GM19035 (cell line): Measurements from ENCODE around the gene NECTIN2.

Experiments used
- ATAC-seq: cut with Tn5 transposase; IDR thresholded peaks from one replicate; pipeline ENCODE4 v1.9.1; 2021; ENCODE audit not compliant: unreplicated experiment

The NECTIN2 gene

DNA sequence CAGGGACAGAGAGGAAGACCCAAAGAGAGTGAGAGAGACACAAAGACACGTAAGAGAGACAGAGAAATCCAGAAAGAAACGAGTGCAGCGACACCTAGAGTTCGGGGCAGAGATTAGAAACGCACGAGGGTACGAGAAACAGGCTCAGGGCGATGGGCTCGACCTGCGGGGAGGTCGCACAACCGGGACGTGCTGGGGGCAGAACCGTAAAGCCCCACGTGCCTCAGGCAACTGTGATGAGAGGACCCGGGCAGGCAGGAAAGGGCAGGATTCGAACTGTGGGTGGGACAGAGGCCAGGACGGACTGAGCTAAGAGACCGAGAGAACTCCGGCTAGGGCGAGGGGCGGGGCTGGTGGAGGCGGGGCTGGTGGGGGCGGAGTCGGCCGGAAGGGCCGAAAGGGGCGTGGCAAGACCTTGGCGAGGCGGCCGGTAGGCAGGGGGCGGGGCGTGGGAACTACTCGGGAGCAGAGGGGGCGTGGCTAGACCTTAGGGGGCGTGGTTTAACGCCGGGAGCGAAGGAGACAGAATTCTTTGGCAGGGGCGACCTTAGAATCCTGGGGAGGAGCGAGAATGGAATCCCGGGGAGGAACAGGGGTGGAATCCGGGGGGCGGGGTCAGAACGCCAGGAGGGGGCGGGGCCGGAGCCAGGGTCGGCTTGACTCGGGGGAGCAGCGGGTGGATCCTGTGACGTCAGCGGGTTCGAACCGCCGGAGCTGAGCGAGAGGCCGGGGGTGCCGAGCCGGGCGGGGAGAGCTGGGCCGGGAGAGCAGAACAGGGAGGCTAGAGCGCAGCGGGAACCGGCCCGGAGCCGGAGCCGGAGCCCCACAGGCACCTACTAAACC, at the start of gene NECTIN2:
NECTIN2 (plus strand) TSS at position 686 of the 843 bp plus-strand sequence. CDS start 229 bp downstream, outside the sequence.
- ATAC-seq, result peak; percentile 54

DNA sequence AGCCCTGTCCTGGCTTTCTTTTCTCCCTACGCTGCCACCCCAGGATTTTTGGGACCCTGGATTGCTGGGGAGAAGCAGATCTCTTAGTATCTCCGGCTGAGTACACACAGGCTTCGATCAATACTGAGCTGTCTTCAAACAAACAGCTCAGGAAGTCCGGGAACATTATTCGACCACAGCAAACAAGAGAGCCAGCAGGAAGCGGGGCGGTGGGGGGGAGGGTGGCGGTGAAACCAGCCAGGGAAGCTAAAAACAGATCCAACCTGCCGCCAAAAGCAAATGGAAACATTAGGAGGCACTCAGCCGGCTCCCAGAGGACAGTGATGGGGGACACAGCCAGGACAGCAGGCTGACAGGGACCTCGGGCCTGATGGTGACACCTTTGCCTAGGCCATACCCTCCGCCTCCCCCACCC, 49.4 kb upstream of the NECTIN2 start:
- ATAC-seq, result no peak

- ATAC-seq, result no peak
These were observed 46.3 kb upstream of the NECTIN2 start for GRCh38 chr19:44799627-44800346.

DNA sequence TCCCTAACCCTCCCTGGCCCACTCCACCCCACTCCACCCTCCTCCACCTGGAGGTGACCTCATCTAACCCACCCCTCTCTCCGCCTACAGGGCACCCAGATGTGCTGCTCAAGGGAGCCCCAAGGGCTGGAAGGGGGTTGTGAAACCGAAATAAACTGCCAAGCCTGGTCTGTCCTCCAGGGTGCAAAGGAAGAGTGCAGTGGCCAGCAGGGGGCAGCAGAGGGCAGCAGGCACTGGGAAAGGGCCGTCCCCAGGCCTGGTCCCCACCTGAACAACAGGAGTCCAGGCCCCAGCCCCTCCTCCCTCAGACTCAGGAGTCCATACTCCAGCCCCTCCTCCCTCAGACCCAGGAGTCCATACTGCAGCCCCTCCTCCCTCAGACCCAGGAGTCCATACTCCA, 45.6 kb upstream of the NECTIN2 start:
- peak; percentile 63 for ATAC-seq

- no peak for ATAC-seq
These were observed 42.4 kb upstream of the NECTIN2 start for GRCh38 chr19:44803442-44804428.

DNA sequence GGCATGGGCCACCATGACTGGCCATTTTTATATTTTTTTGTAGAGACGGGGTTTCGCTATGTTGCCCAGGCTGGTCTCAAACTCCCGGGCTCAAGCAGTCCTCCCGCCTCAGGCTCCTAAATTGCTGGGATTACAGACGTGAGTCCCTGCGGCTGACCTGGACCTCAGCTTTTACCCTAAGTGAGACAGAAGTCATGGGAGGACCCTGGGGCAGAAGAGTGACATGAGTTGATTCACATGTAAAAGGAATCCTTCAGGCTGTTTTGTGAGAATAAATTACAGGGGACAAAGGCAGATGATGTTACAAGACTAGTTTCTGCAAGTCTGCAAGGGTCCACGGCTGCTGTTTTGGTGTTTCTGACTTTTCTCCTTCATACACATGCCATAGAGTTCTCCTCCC, 39.8 kb upstream of the NECTIN2 start:
- ATAC-seq, result no peak

DNA sequence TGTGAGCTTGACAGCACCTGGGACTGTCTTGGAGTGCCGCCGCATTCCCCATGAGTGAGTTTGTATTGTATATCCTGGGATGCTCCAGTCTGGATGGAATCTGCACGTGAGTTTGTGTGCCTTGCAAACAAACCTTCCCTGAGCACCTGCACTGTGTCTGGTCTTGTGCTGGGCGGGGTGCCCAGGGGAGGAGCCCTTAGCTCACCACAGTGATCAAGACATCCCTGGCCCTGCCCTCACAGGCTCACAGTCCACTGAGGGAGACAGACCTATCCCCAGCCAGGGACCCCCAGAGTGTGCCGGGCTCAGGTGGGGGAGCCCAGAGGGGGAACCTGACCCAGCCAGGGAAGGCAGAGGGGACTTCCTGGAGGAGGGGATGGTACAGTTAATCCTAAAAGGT, 38.9 kb upstream of the NECTIN2 start:
- ATAC-seq, result no peak

DNA sequence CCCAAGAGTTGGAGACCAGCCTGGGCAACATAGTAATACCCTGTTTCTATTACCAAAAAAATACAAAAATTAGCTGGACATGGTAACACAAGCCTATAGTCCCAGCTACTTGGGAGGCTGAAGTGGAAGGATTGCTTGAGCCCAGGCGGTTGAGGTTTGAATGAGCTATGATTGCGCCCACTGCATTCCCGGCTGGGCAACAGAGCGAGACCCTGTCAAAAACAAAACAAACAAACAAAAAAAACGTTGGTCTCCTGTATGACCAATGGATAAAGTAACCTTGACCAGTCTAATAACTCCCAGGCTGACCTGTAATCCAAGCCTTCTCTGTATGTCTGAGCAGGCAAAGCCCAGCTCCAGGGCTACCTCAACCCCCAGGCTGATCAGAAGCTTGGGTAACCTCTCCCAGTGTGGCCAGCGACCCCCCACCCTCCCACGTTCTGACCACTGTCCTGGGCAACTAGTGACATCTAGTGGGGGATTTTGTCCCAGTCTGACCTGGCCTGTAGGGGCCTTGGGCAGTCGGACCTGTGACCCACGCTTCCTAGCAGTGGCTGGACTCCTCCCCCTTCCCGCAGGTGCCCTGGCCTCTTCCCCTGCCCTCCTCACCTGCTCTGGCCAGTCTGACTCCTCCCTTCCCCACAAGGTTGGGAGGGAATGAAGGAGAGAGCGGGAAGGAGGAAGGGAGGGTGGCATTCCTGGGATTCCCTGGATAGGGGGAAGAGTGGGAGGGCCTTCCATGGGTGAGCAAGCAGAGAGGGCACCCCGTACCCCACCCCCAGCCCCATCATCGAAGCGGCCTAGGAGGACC, 38.2 kb upstream of the NECTIN2 start:
- no peak for ATAC-seq

DNA sequence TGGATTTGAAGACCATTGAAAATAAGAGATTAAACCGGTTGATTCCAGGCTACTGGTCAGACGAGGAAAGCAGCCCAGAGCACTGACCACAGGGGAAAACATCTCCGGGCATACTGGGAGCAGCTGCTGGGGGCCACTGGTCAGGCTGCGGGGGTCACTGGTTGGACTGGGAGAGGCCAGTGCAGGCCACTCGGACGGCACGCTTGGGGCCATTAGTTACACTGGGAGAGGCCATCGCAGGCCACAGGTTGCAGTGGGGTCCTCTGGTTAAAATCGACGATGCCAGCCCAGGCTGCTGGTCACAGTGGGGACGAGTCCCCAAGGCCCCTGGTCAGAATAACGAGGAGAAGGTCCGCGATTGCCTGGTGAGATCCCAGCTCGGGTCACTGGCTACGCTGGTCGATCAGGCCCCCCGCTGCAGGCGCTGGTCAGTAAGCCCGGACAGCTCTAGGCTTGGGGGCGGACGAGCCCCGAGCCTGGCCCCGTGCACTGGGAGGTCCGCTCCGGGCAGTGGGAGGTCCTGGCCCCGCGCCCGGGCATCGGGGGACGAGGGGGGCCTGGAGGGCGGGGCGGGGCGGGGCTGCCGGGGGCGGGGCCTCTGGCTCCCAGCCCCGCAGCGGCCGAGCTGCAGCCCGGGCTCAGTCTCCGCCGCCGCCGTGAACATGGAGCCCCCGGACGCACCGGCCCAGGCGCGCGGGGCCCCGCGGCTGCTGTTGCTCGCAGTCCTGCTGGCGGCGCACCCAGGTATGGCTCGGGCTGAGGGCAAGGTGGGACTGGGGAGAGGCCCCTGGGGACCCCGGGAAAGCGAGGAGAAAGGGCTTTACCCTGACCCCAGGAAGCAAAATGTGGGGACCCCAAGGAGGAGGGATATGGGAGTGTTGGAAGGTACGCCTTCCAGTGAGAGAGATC, 37.4 kb upstream of the NECTIN2 start, which contains the start of gene BCAM:
BCAM (plus strand) TSS at position 641 of the 909 bp plus-strand sequence; CDS start at position 663, 22 bp downstream.
- ATAC-seq, result no peak

DNA sequence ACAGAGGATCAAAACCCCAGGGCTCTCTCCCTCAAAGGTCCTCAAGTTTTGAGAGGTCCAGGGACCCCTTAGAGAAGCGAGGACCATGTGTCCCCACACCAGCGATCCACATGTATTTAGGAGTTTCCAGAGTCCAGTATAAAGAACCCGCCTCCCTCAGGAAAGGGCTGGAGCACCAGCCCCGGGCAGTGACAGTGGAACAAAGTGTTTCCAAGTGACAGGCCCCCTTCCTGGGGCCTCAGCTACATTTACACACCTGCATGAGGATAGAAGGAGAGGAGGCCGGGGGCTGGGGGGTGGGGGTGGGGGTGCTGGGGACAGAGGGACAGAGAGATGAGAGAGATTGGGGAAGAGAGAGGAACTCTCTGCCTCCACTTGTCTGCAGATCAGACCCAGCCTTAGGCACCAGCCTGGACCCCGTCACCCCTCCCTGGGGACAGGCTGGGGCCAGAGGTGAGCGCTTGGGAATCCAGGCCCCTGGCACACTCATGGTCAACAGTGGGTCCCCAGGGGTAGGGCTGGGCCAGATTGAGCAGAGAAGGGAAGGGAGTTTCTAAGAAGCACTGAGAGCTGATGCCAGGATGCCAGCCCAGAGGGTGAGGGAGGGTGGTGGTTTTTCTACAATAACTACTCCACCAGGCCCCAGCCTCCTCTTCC, 36.4 kb upstream of the NECTIN2 start:
- no peak for ATAC-seq

DNA sequence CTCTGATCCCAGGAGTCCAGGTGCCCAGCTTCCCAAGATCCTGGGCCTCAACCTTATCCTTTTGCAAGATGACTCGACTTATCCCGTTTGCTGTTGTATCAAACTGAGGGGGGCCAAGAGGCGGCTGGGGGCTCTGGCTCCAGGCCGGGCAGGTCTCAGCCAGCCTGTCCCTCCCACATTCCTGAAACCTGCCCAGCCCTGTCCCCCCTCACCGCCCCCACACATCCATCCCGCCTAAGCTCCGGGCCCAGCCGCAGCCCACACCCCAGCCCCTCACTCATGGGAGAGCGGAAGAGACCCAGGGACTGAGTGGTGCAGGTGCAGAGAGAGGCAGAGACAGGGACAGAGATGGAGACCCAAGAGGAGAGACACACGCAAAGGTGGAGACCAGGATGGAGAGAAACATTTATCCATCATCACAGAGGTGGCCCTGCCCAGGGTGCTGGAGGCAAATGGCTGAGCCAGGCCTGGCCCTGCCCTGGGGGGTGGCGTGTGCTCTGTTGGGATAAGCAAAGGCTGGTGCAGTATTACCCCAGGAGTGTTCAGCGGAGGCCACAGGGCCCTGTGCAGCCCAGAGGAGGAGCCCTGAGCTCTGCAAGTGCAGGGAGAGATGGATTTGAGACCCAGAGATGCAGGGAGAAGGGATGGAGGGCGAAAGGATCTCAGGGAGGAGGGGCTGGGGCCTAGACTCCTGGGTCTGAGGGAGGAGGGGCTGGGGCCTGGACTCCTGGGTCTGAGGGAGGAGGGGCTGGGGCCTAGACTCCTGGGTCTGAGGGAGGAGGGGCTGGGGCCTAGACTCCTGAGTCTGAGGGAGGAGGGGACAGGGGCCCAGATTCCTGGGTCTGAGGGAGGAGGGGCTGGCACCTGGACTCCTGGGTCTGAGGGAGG, 35.6 kb upstream of the NECTIN2 start:
- no peak for ATAC-seq

DNA sequence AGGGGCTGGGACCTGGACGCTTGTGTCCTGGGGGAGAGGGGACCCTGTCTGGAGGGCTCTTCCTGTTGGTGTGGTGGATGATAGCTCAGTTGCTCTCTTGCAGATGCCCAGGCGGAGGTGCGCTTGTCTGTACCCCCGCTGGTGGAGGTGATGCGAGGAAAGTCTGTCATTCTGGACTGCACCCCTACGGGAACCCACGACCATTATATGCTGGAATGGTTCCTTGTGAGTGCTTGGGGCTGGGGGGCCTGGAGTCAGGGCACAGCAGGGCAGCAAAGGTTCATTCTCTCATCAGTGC, 35.0 kb upstream of the NECTIN2 start:
- ATAC-seq, result no peak

DNA sequence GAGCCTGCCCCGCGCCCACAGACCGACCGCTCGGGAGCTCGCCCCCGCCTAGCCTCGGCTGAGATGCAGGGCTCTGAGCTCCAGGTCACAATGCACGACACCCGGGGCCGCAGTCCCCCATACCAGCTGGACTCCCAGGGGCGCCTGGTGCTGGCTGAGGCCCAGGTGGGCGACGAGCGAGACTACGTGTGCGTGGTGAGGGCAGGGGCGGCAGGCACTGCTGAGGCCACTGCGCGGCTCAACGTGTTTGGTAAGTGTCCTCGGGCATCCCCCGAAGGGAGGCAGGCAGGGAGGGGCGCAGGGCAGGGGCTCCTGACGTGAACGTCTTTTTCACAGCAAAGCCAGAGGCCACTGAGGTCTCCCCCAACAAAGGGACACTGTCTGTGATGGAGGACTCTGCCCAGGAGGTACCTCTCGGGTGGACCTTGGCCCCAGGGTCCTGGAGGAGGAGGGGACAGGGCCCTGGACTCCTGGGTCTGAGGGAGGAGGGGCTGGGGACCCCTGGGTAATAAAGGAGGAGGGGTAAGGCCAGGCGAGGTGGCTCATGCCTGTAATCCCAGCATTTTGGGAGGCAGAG, 33.9 kb upstream of the NECTIN2 start:
- ATAC-seq, result no peak

- no peak for ATAC-seq
These were observed 32.8 kb upstream of the NECTIN2 start for GRCh38 chr19:44813070-44813840.

GRCh38 chr19:44813841-44814470, 32.1 kb upstream of the NECTIN2 start:
- ATAC-seq, result no peak

DNA sequence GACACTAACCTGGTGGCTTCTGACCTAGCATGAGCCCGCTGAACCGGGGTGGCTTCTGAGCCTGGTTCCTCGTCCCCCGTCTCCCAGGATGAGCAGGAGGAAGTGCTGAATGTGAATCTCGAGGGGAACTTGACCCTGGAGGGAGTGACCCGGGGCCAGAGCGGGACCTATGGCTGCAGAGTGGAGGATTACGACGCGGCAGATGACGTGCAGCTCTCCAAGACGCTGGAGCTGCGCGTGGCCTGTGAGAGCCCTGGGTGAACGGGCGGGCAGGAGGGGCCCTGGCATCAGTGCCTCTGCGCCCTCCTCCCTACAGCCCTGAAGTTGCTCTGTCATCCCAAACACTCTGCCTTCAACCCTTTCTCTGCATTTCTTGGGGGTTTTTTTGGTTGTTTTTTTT, 31.6 kb upstream of the NECTIN2 start:
- no peak for ATAC-seq
